ENCODE results near the gene HJURP. TPM values are rescaled to one million over a fixed set of nuclear protein-coding genes. Genes with fewer than 3 reads are reported as not detected.

The HJURP gene
- total and polyA plus RNA-seq, 9 of the 15 experiments (the other 6 are each of a cell fraction or from before 2014, with no cell fraction given): 13.8 to 102 (median 28.3) TPM

DNA sequence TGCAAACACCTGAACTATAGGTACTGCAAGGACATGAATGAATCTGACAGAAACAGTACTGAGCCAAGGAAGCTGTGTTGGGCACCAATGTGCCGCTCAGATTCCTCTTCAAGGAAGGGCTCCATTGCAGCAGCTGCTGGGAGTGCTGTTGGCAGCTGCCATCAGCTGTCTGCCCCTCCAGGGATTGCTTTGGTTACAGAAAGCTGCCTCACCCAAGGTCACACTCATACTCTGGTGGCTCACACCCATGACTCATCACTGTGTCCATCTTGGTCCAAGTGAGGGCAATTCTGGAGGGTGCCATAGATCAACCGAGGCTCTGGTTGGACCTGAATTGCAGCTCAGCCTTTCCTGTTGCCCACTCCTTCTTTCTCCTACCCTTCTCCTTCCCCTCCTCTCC lies 38.5 kb upstream of the HJURP start:
- CTCF ChIA-PET (ENCODE audit: low intra/inter-chr PET ratio): no interaction called here
- H3K9me3 ChIP-seq (replicated peaks; ENCODE audit: control insufficient read depth, insufficient read depth, low read depth, low read length): no peaks in the 10 kb centered on the region
- no TSS peak for BruUV-seq (replicated peaks)
- DNase-seq (ENCODE audit: extremely low read depth in 1 of 4, low spot score in 3 of 4): no peak
- H3K4me1 ChIP-seq (replicated peaks in 1 of 2; ENCODE audit: control insufficient read depth in 2 of 2, insufficient read depth in 2 of 2, low read length in 2 of 2): no peaks in the 10 kb centered on the region
- no peaks in the 10 kb centered on the region for H4K20me1 ChIP-seq (replicated peaks; ENCODE audit: control insufficient read depth, insufficient read depth, low read length)
- no peak overlapping the region for H3K4me3 ChIP-seq
- in situ Hi-C loops (cut with MboI) (no loop called here), intact Hi-C loops (cut with micrococcal nuclease) (no loop called here)
- no peaks in the 10 kb centered on the region for H3K79me2 ChIP-seq (ENCODE audit: control insufficient read depth, insufficient read depth, low read length)
- no peaks in the 10 kb centered on the region for H3K36me3 ChIP-seq (ENCODE audit: control insufficient read depth, insufficient read depth, low read length)
- H3K9me1 ChIP-seq (ENCODE audit: control insufficient read depth, insufficient read depth, low read length): no peaks in the 10 kb centered on the region
- no peak overlapping the region for H3K9ac ChIP-seq (ENCODE audit: insufficient read depth in 1 of 2, low read depth in 2 of 2, low read length in 2 of 2)
- 0% methylated on average over 2 of the region's 2 CpGs for WGBS (ENCODE audit: insufficient coverage, low coverage, missing lambda C conversion rate)
- ATAC-seq: no peak
- no peaks in the 10 kb centered on the region for H3K27me3 ChIP-seq (ENCODE audit: control insufficient read depth in 2 of 2, insufficient read depth in 2 of 2, low read length in 2 of 2)
- H3K27ac ChIP-seq (ENCODE audit: extremely low read depth, low read depth, low read length): no peak overlapping the region
- POLR2A ChIA-PET: no interaction called here
- FAIRE-seq: no peak
- H2AFZ ChIP-seq (ENCODE audit: low read depth, low read length): no peak overlapping the region
- H3K4me2 ChIP-seq (ENCODE audit: insufficient read depth, low read length): no peak overlapping the region
- TF ChIP-seq MYBL2 (IDR thresholded peaks at IDR 0.05; ENCODE audit: low read depth) (no peak), MYBL2 (CRISPR knock-in tag; IDR thresholded peaks at IDR 0.05; ENCODE audit: borderline replicate concordance) (no peak), PTRF (tag; IDR thresholded peaks at IDR 0.05) (no peak), ZBTB7A (IDR thresholded peaks at IDR 0.05; ENCODE audit: borderline replicate concordance, control insufficient read depth, low read depth, low read length) (no peak), ARNT (IDR thresholded peaks at IDR 0.05) (no peak), POLR2AphosphoS5 (IDR thresholded peaks at IDR 0.05; ENCODE audit: control insufficient read depth, insufficient read depth, low read depth, low read length) (no peak), MTA2 (IDR thresholded peaks at IDR 0.05; ENCODE audit: low read depth) (no peak), FOXK2 (conservative IDR thresholded peaks at IDR 0.05 in 1 of 2, IDR thresholded peaks at IDR 0.05 in 1 of 2; ENCODE audit: low read depth in 2 of 2) (no peak), ESRRA (IDR thresholded peaks at IDR 0.05; ENCODE audit: borderline replicate concordance, low read depth) (no peak), ATF1 (CRISPR knock-in tag; IDR thresholded peaks at IDR 0.05) (no peak), ATF1 (tag; IDR thresholded peaks at IDR 0.05) (no peak), GATAD2A (IDR thresholded peaks at IDR 0.05) (no peak), ZNF431 (CRISPR knock-in tag; IDR thresholded peaks at IDR 0.05) (no peak), RFX1 (IDR thresholded peaks at IDR 0.05) (no peak), RNF2 (IDR thresholded peaks at IDR 0.05) (no peak)
- TF ChIP-seq, protein P1, sequence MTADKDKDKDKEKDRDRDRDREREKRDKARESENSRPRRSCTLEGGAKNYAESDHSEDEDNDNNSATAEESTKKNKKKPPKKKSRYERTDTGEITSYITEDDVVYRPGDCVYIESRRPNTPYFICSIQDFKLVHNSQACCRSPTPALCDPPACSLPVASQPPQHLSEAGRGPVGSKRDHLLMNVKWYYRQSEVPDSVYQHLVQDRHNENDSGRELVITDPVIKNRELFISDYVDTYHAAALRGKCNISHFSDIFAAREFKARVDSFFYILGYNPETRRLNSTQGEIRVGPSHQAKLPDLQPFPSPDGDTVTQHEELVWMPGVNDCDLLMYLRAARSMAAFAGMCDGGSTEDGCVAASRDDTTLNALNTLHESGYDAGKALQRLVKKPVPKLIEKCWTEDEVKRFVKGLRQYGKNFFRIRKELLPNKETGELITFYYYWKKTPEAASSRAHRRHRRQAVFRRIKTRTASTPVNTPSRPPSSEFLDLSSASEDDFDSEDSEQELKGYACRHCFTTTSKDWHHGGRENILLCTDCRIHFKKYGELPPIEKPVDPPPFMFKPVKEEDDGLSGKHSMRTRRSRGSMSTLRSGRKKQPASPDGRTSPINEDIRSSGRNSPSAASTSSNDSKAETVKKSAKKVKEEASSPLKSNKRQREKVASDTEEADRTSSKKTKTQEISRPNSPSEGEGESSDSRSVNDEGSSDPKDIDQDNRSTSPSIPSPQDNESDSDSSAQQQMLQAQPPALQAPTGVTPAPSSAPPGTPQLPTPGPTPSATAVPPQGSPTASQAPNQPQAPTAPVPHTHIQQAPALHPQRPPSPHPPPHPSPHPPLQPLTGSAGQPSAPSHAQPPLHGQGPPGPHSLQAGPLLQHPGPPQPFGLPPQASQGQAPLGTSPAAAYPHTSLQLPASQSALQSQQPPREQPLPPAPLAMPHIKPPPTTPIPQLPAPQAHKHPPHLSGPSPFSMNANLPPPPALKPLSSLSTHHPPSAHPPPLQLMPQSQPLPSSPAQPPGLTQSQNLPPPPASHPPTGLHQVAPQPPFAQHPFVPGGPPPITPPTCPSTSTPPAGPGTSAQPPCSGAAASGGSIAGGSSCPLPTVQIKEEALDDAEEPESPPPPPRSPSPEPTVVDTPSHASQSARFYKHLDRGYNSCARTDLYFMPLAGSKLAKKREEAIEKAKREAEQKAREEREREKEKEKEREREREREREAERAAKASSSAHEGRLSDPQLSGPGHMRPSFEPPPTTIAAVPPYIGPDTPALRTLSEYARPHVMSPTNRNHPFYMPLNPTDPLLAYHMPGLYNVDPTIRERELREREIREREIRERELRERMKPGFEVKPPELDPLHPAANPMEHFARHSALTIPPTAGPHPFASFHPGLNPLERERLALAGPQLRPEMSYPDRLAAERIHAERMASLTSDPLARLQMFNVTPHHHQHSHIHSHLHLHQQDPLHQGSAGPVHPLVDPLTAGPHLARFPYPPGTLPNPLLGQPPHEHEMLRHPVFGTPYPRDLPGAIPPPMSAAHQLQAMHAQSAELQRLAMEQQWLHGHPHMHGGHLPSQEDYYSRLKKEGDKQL (CRISPR knock-in tag; IDR thresholded peaks at IDR 0.05; ENCODE audit: borderline replicate concordance): no peak
- TF ChIP-seq, protein P2, sequence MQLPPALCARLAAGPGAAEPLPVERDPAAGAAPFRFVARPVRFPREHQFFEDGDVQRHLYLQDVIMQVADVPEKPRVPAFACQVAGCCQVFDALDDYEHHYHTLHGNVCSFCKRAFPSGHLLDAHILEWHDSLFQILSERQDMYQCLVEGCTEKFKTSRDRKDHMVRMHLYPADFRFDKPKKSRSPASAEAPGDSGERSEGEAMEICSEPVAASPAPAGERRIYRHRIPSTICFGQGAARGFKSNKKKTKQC (CRISPR knock-in tag; IDR thresholded peaks at IDR 0.05): no peak
- TF ChIP-seq, protein P3, sequence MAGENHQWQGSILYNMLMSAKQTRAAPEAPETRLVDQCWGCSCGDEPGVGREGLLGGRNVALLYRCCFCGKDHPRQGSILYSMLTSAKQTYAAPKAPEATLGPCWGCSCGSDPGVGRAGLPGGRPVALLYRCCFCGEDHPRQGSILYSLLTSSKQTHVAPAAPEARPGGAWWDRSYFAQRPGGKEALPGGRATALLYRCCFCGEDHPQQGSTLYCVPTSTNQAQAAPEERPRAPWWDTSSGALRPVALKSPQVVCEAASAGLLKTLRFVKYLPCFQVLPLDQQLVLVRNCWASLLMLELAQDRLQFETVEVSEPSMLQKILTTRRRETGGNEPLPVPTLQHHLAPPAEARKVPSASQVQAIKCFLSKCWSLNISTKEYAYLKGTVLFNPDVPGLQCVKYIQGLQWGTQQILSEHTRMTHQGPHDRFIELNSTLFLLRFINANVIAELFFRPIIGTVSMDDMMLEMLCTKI (IDR thresholded peaks at IDR 0.05; ENCODE audit: partially characterized antibody): no peak

All from K562 (cell line).